Measurements from ENCODE around the gene GRB10.
A peak's percentile ranks its signal among the peaks of the same experiment; 100 is the strongest.

Gene GRB10

GRCh38 chr7:50822110-50822509 lies 39.4 kb upstream of the GRB10 start:
- Histone ChIP-seq H3K79me1 (replicated peaks; ENCODE audit: low read length, poor library complexity, severe bottlenecking) (no peaks in the 10 kb centered on the region), H3K27ac (ENCODE audit: low read length, poor library complexity, severe bottlenecking) (no peak overlapping the region), H3K4me3 (ENCODE audit: insufficient read depth in 1 of 2, low read depth in 1 of 2, low read length in 2 of 2) (no peak overlapping the region), H3K27me3 (ENCODE audit: control insufficient read depth in 1 of 2, insufficient read depth in 1 of 2, low read length in 2 of 2) (no peaks in the 10 kb centered on the region), H3K9me3 (ENCODE audit: control insufficient read depth, low read length) (no peaks in the 10 kb centered on the region), H3K23ac (ENCODE audit: low read length in 2 of 2) (no peak overlapping the region), H4K8ac (ENCODE audit: low read length) (no peak overlapping the region), H3K4me2 (ENCODE audit: low read length, poor library complexity, severe bottlenecking) (no peak overlapping the region), H3K18ac (ENCODE audit: low read depth in 1 of 2, low read length in 2 of 2) (no peak overlapping the region), H3K4ac (ENCODE audit: low read depth in 1 of 2, low read length in 2 of 2) (no peak overlapping the region), H2BK12ac (ENCODE audit: low read length in 2 of 2) (no peak overlapping the region), H2AK5ac (ENCODE audit: low read length, severe bottlenecking) (no peak overlapping the region), H2BK15ac (ENCODE audit: low read depth, poor library complexity, severe bottlenecking) (no peak overlapping the region), H3K36me3 (ENCODE audit: control insufficient read depth in 1 of 2, insufficient read depth in 2 of 2, low read depth in 1 of 2, low read length in 2 of 2) (no peaks in the 10 kb centered on the region), H3K14ac (ENCODE audit: low read length in 2 of 2) (no peak overlapping the region), H2AFZ (ENCODE audit: low read depth, low read length) (no peak overlapping the region), H3K9ac (ENCODE audit: low read length) (no peak overlapping the region), H3K4me1 (ENCODE audit: control insufficient read depth, insufficient read depth, low read depth, low read length) (peaks cover 9% of the 10 kb centered on the region), H4K91ac (ENCODE audit: low read length) (no peak overlapping the region), H2BK120ac (ENCODE audit: low read depth, low read length) (no peak overlapping the region), H2BK5ac (ENCODE audit: low read depth, low read length, poor library complexity, severe bottlenecking) (no peak overlapping the region)
- WGBS: 100% methylated on average over 1 of the region's 5 CpGs
- no peak for DNase-seq

- Histone ChIP-seq H3K4ac (ENCODE audit: low read depth in 1 of 2, low read length in 2 of 2) (no peak overlapping the region), H3K9ac (ENCODE audit: low read length) (no peak overlapping the region), H2BK5ac (ENCODE audit: low read depth, low read length, poor library complexity, severe bottlenecking) (no peak overlapping the region), H4K8ac (ENCODE audit: low read length) (no peak overlapping the region), H4K91ac (ENCODE audit: low read length) (no peak overlapping the region), H3K9me3 (ENCODE audit: control insufficient read depth, low read length) (no peaks in the 10 kb centered on the region), H3K23ac (ENCODE audit: low read length in 2 of 2) (no peak overlapping the region), H3K4me3 (ENCODE audit: insufficient read depth in 1 of 2, low read depth in 1 of 2, low read length in 2 of 2) (no peak overlapping the region), H3K14ac (ENCODE audit: low read length in 2 of 2) (no peak overlapping the region), H3K27me3 (ENCODE audit: control insufficient read depth in 1 of 2, insufficient read depth in 1 of 2, low read length in 2 of 2) (no peaks in the 10 kb centered on the region), H3K27ac (ENCODE audit: low read length, poor library complexity, severe bottlenecking) (no peak overlapping the region), H3K4me2 (ENCODE audit: low read length, poor library complexity, severe bottlenecking) (no peak overlapping the region), H2AK5ac (ENCODE audit: low read length, severe bottlenecking) (no peak overlapping the region), H2BK120ac (ENCODE audit: low read depth, low read length) (no peak overlapping the region), H2BK12ac (ENCODE audit: low read length in 2 of 2) (no peak overlapping the region), H2BK15ac (ENCODE audit: low read depth, poor library complexity, severe bottlenecking) (no peak overlapping the region), H3K18ac (ENCODE audit: low read depth in 1 of 2, low read length in 2 of 2) (no peak overlapping the region), H3K79me1 (replicated peaks; ENCODE audit: low read length, poor library complexity, severe bottlenecking) (no peaks in the 10 kb centered on the region), H2AFZ (ENCODE audit: low read depth, low read length) (peak overlapping the region; percentile 10), H3K4me1 (ENCODE audit: control insufficient read depth, insufficient read depth, low read depth, low read length) (peaks cover 7% of the 10 kb centered on the region), H3K36me3 (ENCODE audit: control insufficient read depth in 1 of 2, insufficient read depth in 2 of 2, low read depth in 1 of 2, low read length in 2 of 2) (no peaks in the 10 kb centered on the region)
- 77% methylated on average over 11 of the region's 11 CpGs for WGBS
- DNase-seq: peak; percentile 55
These were observed 38.8 kb upstream of the GRB10 start for GRCh38 chr7:50821457-50822008.

- no peak overlapping the region for H2BK5ac ChIP-seq (ENCODE audit: low read depth, low read length, poor library complexity, severe bottlenecking)
- no peaks in the 10 kb centered on the region for H3K9me3 ChIP-seq (ENCODE audit: control insufficient read depth, low read length)
- H3K4ac ChIP-seq (ENCODE audit: low read depth in 1 of 2, low read length in 2 of 2): no peak overlapping the region
- no peak overlapping the region for H4K8ac ChIP-seq (ENCODE audit: low read length)
- H3K9ac ChIP-seq (ENCODE audit: low read length): no peak overlapping the region
- H3K4me1 ChIP-seq (ENCODE audit: control insufficient read depth, insufficient read depth, low read depth, low read length): peaks cover 5% of the 10 kb centered on the region
- H2BK120ac ChIP-seq (ENCODE audit: low read depth, low read length): no peak overlapping the region
- DNase-seq: no peak
- no peak overlapping the region for H2AFZ ChIP-seq (ENCODE audit: low read depth, low read length)
- no peak overlapping the region for H3K4me3 ChIP-seq (ENCODE audit: insufficient read depth in 1 of 2, low read depth in 1 of 2, low read length in 2 of 2)
- H4K91ac ChIP-seq (ENCODE audit: low read length): no peak overlapping the region
- H2BK12ac ChIP-seq (ENCODE audit: low read length in 2 of 2): no peak overlapping the region
- H3K18ac ChIP-seq (ENCODE audit: low read depth in 1 of 2, low read length in 2 of 2): no peak overlapping the region
- no peak overlapping the region for H3K27ac ChIP-seq (ENCODE audit: low read length, poor library complexity, severe bottlenecking)
- 97% methylated on average over 5 of the region's 6 CpGs for WGBS
- no peak overlapping the region for H2BK15ac ChIP-seq (ENCODE audit: low read depth, poor library complexity, severe bottlenecking)
- no peak overlapping the region for H2AK5ac ChIP-seq (ENCODE audit: low read length, severe bottlenecking)
- no peaks in the 10 kb centered on the region for H3K79me1 ChIP-seq (replicated peaks; ENCODE audit: low read length, poor library complexity, severe bottlenecking)
- H3K23ac ChIP-seq (ENCODE audit: low read length in 2 of 2): no peak overlapping the region
- no peak overlapping the region for H3K4me2 ChIP-seq (ENCODE audit: low read length, poor library complexity, severe bottlenecking)
- no peak overlapping the region for H3K14ac ChIP-seq (ENCODE audit: low read length in 2 of 2)
- H3K27me3 ChIP-seq (ENCODE audit: control insufficient read depth in 1 of 2, insufficient read depth in 1 of 2, low read length in 2 of 2): no peaks in the 10 kb centered on the region
- H3K36me3 ChIP-seq (ENCODE audit: control insufficient read depth in 1 of 2, insufficient read depth in 2 of 2, low read depth in 1 of 2, low read length in 2 of 2): no peaks in the 10 kb centered on the region
These were observed 35.6 kb upstream of the GRB10 start for GRCh38 chr7:50818324-50818723.

- no peak for DNase-seq
- H3K4me3 ChIP-seq (ENCODE audit: insufficient read depth in 1 of 2, low read depth in 1 of 2, low read length in 2 of 2): no peak overlapping the region
- peaks cover 8% of the 10 kb centered on the region for H3K4me1 ChIP-seq (ENCODE audit: control insufficient read depth, insufficient read depth, low read depth, low read length)
- no peak overlapping the region for H2BK120ac ChIP-seq (ENCODE audit: low read depth, low read length)
- no peak overlapping the region for H3K4ac ChIP-seq (ENCODE audit: low read depth in 1 of 2, low read length in 2 of 2)
- H3K18ac ChIP-seq (ENCODE audit: low read depth in 1 of 2, low read length in 2 of 2): no peak overlapping the region
- no peaks in the 10 kb centered on the region for H3K36me3 ChIP-seq (ENCODE audit: control insufficient read depth in 1 of 2, insufficient read depth in 2 of 2, low read depth in 1 of 2, low read length in 2 of 2)
- no peaks in the 10 kb centered on the region for H3K9me3 ChIP-seq (ENCODE audit: control insufficient read depth, low read length)
- H3K79me1 ChIP-seq (replicated peaks; ENCODE audit: low read length, poor library complexity, severe bottlenecking): no peaks in the 10 kb centered on the region
- H2AFZ ChIP-seq (ENCODE audit: low read depth, low read length): no peak overlapping the region
- no peak overlapping the region for H2BK15ac ChIP-seq (ENCODE audit: low read depth, poor library complexity, severe bottlenecking)
- no peak overlapping the region for H2BK5ac ChIP-seq (ENCODE audit: low read depth, low read length, poor library complexity, severe bottlenecking)
- H3K14ac ChIP-seq (ENCODE audit: low read length in 2 of 2): no peak overlapping the region
- no peak overlapping the region for H4K8ac ChIP-seq (ENCODE audit: low read length)
- no peak overlapping the region for H3K4me2 ChIP-seq (ENCODE audit: low read length, poor library complexity, severe bottlenecking)
- no peak overlapping the region for H2BK12ac ChIP-seq (ENCODE audit: low read length in 2 of 2)
- H2AK5ac ChIP-seq (ENCODE audit: low read length, severe bottlenecking): no peak overlapping the region
- WGBS: no CpG with 5 or more reads among the region's 1 CpG
- H3K23ac ChIP-seq (ENCODE audit: low read length in 2 of 2): no peak overlapping the region
- no peak overlapping the region for H4K91ac ChIP-seq (ENCODE audit: low read length)
- H3K9ac ChIP-seq (ENCODE audit: low read length): no peak overlapping the region
- H3K27me3 ChIP-seq (ENCODE audit: control insufficient read depth in 1 of 2, insufficient read depth in 1 of 2, low read length in 2 of 2): no peaks in the 10 kb centered on the region
- no peak overlapping the region for H3K27ac ChIP-seq (ENCODE audit: low read length, poor library complexity, severe bottlenecking)
These were observed 34.9 kb upstream of the GRB10 start for GRCh38 chr7:50817561-50817960.

Measured in mesenchymal stem cell (in vitro differentiated cells and primary cell).